IPS-15b (cell line): Measurements from ENCODE around the gene MBTPS1.

Experiments
- H3K27me3 ChIP-seq: one replicate; pipeline ENCODE4 v1.6.1; 2013; ENCODE audit warnings: low read length; ENCODE audit not compliant: control insufficient read depth, insufficient read depth
- H3K36me3 ChIP-seq: one replicate; pipeline ENCODE4 v1.6.1; 2013; ENCODE audit warnings: low read length; ENCODE audit not compliant: control insufficient read depth, insufficient read depth
- H3K4me1 ChIP-seq: one replicate; pipeline ENCODE4 v1.6.1; 2013; ENCODE audit warnings: mild to moderate bottlenecking, low read length; ENCODE audit not compliant: control insufficient read depth, insufficient read depth
- H3K4me3 ChIP-seq: one replicate; pipeline ENCODE4 v1.5.1; 2013; ENCODE audit warnings: low read depth, low read length
- H3K9ac ChIP-seq: one replicate; pipeline ENCODE4 v1.6.1; 2013; ENCODE audit warnings: low read depth, mild to moderate bottlenecking, low read length
- H3K9me3 ChIP-seq: one replicate; pipeline ENCODE4 v1.6.1; 2013; ENCODE audit warnings: mild to moderate bottlenecking, low read length; ENCODE audit not compliant: control insufficient read depth, insufficient read depth

Gene MBTPS1

DNA sequence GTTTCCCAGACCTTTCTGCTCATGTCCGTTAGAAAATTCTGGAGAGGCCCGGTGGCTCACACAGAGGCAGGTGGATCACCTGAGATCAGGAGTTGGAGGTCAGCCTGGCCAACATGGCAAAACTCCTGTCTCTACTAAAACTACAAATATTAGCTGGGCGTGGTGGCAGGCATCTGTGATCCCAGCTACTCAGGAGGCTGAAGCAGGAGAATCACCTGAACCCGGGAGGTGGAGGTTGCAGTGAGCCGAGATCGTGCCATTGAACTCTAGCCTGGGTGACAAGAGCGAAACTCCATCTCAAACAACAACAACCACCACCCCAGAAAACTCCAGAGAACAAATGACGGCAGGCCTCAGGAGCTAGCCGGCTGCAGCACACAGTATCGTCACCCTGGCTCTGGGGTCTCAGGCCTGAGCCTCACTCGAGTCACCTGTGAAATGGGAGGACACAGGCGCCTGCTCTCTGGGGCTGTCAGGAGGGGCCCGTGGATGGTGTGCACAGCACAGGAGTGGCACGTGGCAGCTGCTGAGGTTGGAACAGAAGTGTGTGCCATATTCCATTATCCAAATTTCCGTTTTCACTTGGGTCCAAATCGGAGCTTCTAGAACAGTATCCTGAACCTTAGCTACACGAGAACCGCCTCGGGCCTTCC lies 70.8 kb downstream of the MBTPS1 start:
- Histone ChIP-seq H3K9ac (no peak overlapping the region), H3K4me3 (no peak overlapping the region), H3K36me3 (no peaks in the 10 kb centered on the region), H3K4me1 (peaks cover 10% of the 10 kb centered on the region), H3K9me3 (no peaks in the 10 kb centered on the region), H3K27me3 (no peaks in the 10 kb centered on the region)

DNA sequence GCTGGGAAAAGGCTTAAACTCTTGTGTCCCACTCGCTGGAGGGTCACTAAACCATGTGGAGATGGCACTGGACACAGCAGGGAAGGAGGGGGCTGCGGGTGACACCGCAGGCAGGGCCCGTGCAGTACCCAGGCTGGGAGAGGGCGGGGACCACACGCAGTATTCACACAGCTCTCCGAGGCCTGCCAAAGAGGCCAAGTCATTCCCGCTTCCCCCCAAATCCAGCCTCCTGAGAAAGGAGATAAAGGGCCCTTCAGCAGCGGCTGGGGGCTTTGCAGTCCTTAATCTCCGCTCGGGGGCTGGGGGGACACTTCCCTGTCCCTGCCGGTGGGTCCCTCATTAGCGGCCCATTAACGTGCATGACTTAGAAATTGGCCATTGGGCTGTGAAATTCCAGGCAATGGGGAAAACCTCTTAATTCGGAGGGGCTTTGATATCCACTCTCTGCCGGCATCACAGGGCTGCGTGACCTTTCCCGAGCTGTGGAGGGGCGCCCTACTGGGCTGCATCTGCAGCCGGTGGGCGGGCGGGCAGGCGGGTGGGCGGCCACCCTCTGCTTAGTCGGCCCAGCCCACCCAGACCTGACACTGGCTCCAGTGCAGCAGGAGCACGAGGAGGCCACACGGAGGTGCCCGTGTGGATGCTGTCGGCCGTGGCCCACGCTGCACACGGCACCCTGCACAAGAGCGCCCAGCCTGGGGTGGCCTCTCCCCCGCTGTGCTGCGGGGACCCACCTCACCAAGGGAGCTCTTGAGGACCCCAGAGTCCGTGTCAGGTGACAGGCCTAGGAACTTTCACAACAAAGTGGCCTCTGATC lies 71.5 kb downstream of the MBTPS1 start:
- H3K36me3 ChIP-seq: no peaks in the 10 kb centered on the region
- H3K9me3 ChIP-seq: no peaks in the 10 kb centered on the region

DNA sequence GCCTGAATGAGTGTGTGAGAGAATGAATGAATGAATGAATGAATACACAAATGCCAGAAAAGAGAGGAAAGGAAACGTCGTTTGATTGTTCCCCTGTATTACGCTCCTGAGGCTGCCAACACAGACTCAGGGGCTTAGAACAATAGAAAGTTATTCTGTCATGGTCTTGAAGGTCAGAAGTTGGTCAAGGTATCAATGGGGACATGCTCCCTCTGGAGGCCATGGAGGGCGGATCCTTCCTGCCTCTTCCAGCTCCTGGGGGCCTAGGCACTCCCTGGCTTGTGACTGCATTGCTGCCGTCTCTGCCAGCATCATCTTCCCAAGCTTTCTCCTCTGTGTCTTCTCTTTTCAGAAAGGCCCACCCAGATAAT lies 72.6 kb downstream of the MBTPS1 start:
- Histone ChIP-seq H3K27me3 (no peaks in the 10 kb centered on the region), H3K36me3 (no peaks in the 10 kb centered on the region), H3K4me1 (peaks cover 10% of the 10 kb centered on the region), H3K9ac (no peak overlapping the region), H3K4me3 (no peak overlapping the region), H3K9me3 (no peaks in the 10 kb centered on the region)

More for the DNA sequence above, 71.5 kb downstream of the MBTPS1 start:
- no peak overlapping the region for H3K4me3 ChIP-seq
- no peak overlapping the region for H3K9ac ChIP-seq
- H3K4me1 ChIP-seq: peaks cover 10% of the 10 kb centered on the region
- H3K27me3 ChIP-seq: no peaks in the 10 kb centered on the region

DNA sequence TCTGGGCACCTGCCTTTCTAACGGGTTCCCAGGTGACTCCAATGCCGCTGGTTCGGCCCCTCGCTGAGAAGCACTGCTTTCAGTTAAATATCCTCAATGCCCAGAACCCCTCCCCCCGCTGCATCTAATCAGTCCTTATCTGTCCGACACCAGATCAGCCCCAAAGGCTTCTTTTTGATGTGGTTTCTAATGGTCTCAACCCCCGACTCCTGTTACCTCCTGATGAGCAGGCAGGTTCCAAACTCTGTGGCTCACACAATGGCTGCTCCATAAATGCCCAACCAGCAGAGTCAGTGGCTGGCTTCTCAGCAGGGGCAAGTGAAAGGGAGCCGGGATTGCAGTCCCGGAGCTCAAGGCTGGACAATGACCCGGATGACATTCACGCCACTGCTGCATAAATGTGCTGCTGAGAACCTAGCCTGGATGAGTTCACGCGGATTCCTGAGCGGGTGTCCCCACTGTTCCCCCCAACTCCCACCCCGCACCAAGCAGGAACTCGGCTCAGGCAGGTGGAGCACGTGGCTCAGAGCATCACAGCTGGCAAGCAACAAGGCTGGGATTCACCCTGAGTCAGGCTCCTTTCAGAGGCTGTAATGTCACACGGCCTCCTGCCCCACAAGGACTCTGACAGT lies 73.1 kb downstream of the MBTPS1 start:
- Histone ChIP-seq H3K9me3 (no peaks in the 10 kb centered on the region), H3K36me3 (no peaks in the 10 kb centered on the region), H3K4me3 (no peak overlapping the region), H3K27me3 (no peaks in the 10 kb centered on the region), H3K9ac (no peak overlapping the region), H3K4me1 (peaks cover 10% of the 10 kb centered on the region)

DNA sequence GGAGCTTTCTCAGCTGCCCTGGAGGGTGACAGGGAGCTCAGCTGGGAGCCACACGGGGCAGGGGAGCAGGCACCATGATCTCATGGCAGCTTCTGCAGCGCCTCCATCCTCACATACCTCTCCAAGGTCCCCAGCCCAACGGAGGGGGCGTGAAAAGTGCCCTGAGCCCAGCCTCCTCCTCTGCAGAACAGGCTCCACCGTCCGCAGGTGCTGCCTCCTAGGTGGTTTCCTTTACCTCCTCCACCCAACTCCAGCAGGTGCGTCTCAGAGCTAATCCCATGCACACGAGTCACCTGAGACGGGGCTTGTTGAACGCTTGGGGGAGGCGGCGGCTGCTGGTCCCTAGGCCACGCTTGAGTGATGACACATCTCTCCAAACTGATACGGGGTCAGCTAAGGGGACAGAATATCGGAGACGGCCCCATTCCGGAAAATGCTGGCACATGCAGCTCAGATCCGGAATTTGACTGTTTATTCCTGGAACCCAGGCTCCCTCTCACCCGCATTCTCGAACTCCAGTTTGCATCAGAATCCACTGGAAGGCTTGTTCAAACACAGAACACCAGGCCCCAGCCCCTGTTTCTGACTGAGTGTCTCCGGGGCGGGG lies 73.8 kb downstream of the MBTPS1 start:
- Histone ChIP-seq H3K9ac (no peak overlapping the region), H3K4me1 (peaks cover 10% of the 10 kb centered on the region), H3K36me3 (no peaks in the 10 kb centered on the region), H3K9me3 (no peaks in the 10 kb centered on the region), H3K27me3 (no peaks in the 10 kb centered on the region), H3K4me3 (no peak overlapping the region)

DNA sequence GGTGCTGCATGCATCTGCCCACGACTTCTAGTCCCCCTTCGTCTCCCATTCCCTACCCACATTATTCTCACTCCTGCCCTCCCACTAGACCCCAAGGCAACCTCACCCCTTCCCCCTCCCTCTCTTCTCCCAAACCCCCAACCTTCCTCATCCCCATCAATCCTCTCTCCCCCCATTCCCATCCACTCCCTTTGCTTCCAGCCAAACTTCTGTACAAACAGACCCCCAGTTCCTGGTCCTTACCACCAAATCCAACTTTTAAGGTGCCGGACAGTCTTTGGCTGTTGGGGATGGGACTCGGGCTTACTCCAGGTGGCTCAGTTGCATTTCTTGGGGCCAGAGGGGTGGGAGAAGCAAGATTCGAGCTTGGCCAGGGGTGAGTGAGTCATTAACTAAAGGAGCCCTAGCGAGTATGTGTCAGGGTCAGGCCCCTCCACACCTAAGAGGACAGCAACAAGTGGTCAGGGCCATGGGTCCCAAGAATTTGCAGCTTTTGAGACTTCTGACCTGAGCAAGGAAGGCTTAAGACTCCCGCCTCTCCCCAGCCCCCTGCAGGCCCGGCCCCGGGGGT lies 74.3 kb downstream of the MBTPS1 start, which contains the start of gene SLC38A8:
TSS of gene SLC38A8 (minus strand) at position 488 of the 571 bp plus-strand sequence. CDS start 638 bp downstream, outside the sequence.
- Histone ChIP-seq H3K9me3 (no peaks in the 10 kb centered on the region), H3K36me3 (no peaks in the 10 kb centered on the region), H3K27me3 (no peaks in the 10 kb centered on the region), H3K9ac (no peak within 1 kb of the TSS), H3K4me3 (no peak within 1 kb of the TSS), H3K4me1 (peaks cover 10% of the 10 kb centered on the region)

DNA sequence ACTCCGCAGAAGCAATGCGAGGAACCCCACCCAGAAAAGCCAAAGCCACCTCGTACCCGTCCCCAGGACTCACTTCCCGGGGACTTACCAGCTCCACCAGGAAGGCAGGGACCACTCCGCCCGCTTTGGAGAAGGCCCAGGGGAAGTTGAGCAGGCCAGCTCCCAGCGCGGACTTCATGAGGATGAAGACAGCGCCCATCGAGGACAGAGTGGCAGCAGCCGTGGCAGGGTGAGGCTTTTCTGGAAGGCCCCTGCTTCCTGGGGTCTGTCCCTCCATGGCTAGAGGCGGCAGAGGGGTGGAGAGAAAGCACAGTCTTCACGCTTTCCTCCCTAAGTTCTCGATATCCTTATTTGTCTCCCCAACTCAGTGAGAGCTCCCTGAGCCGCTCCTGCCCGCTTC lies 74.9 kb downstream of the MBTPS1 start:
- H3K27me3 ChIP-seq: no peaks in the 10 kb centered on the region
- H3K4me1 ChIP-seq: peaks cover 10% of the 10 kb centered on the region
- H3K9me3 ChIP-seq: no peaks in the 10 kb centered on the region
- no peak overlapping the region for H3K9ac ChIP-seq
- H3K4me3 ChIP-seq: no peak overlapping the region
- no peaks in the 10 kb centered on the region for H3K36me3 ChIP-seq

DNA sequence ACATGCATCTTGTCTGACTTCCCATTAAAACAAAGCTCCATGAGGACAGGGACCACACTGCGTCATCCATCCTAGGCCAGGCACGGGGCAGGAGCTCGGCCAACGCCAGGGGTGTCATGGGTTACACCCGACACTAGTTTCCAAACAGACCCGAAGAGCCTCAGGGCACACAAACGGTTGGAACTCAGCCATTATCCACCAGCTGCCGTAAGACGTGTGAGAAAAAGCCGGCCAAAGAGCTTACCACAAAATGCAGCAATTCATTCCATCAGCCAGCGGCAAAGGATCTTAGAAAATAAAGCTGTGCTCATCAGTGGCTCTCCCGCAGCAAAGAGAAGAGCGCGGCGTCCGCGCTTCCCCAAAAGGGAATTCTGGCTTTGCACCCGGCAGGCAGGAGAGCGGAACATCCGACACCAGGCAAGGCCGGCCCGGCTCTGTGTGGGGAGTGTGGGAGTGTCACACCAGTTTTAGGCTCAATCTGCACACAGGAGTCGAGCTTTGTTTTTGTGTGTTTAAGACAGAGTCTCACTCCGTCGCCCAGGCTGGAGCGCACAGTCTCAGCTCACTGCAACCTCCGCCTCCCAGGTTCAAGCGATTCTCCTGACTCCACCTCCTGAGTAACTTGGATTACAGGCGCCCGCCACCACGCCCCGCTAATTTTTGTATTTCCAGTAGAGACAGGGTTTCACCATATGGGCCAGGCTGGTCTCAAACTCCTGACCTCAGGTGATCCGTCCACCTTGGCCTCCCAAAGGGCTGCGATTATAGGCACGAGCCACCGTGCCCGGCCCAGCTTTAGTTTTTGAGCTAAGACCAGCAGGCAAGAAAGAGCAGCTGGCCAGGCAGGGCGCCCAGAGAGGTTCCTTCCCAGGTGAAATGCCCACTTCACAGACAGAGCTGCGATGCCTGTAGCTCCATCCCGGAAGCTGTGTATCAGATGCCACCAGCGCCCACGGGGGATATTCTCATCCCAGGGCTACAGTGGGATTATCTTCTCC lies 75.6 kb downstream of the MBTPS1 start:
- H3K4me3 ChIP-seq: no peak overlapping the region
- no peaks in the 10 kb centered on the region for H3K9me3 ChIP-seq
- H3K4me1 ChIP-seq: peaks cover 10% of the 10 kb centered on the region
- no peaks in the 10 kb centered on the region for H3K36me3 ChIP-seq
- no peaks in the 10 kb centered on the region for H3K27me3 ChIP-seq
- H3K9ac ChIP-seq: no peak overlapping the region

DNA sequence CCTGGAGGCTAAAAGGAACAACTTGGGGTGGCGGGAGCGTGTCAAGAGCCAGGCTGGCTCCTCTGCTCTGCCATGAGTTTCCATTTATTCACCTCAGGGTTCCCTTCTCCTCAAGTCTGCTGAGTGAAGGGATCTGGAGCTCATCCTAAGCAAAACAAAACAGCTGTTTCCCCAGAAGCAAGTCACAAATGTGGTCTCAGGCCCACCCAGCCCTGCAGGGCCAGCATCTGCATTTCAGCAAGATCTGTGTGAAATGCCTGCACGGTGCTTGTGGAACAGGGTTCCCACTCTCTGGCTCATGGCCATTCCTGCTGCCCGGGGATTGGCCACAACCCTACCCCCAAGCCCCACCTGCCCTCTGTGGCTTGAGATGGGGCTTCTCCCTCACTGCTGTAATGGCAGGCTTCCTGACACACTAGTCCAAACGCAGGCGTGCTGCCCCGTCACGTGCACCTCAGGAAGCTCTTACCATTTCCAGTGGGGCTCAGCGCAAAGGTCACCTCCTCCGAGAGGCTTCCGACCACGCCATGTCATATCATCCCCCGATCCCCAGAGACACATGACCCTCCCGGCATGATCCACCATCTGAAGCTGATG lies 76.4 kb downstream of the MBTPS1 start:
- Histone ChIP-seq H3K9ac (no peak overlapping the region), H3K4me1 (peaks cover 10% of the 10 kb centered on the region), H3K27me3 (no peaks in the 10 kb centered on the region), H3K36me3 (no peaks in the 10 kb centered on the region), H3K9me3 (no peaks in the 10 kb centered on the region), H3K4me3 (no peak overlapping the region)

DNA sequence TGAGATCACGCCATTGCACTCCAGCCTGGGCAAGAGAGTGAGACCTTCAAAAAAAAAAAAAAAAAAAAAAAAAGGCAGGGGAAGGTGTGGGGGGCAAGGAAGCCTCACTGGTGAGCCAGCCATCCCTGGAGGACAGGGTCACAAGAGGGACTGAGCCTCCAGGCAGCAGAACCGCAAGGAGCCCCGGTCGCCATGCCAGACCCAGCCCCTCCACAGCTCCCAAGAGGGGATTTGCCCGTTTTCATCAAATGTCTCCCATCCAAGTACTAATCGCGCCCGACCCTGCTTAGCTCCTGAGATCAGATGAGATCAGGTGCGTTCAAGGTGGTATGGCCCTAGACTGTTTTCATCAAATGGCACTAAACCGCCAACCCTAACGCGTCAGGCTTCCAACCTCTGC lies 77.0 kb downstream of the MBTPS1 start:
- no peaks in the 10 kb centered on the region for H3K27me3 ChIP-seq
- H3K9ac ChIP-seq: no peak overlapping the region
- no peaks in the 10 kb centered on the region for H3K36me3 ChIP-seq
- H3K4me1 ChIP-seq: peaks cover 10% of the 10 kb centered on the region
- no peak overlapping the region for H3K4me3 ChIP-seq
- no peaks in the 10 kb centered on the region for H3K9me3 ChIP-seq
